DND-41 (cell line): ENCODE measurements around the gene ZNF76.

Source experiments
- ATAC-seq: fragments of 200-7000 bp; cut with Tn5 transposase; 3 replicates; pipeline ENCODE4 v1.9.1; 2021; ENCODE audit warnings: low read depth; ENCODE audit not compliant: insufficient read depth
- DNase-seq: peaks from one replicate; pipeline ENCODE4 v3.0.0-alpha.2; 2020
- H2AFZ ChIP-seq: 2 replicates; pipeline ENCODE4 v1.6.0; 2012; ENCODE audit warnings: low read depth, low read length
- H3K27ac ChIP-seq: 2 replicates; pipeline ENCODE4 v1.5.1; 2012; ENCODE audit warnings: low read length, inconsistent platforms
- H3K27me3 ChIP-seq: fragments of 200-600 bp; sonication (generic); 2 replicates; pipeline ENCODE4 v1.6.0; 2012; ENCODE audit warnings: low read length, mild to moderate bottlenecking, inconsistent platforms; ENCODE audit not compliant: insufficient read depth, poor library complexity
- H3K36me3 ChIP-seq: 2 replicates; pipeline ENCODE4 v1.5.1; 2012; ENCODE audit warnings: low read length, inconsistent platforms; ENCODE audit not compliant: insufficient read depth
- H3K4me1 ChIP-seq: 2 replicates; pipeline ENCODE4 v1.5.1; 2012; ENCODE audit warnings: mild to moderate bottlenecking, low read length; ENCODE audit not compliant: insufficient read depth
- H3K4me2 ChIP-seq: 2 replicates; pipeline ENCODE4 v1.6.0; 2012; ENCODE audit warnings: mild to moderate bottlenecking, moderate library complexity, low read length, inconsistent platforms; ENCODE audit not compliant: insufficient read depth
- H3K4me3 ChIP-seq, 2 experiments: fragments of 200-600 bp in 1 of 2; shearing (Covaris generic) in 1 of 2; 2 replicates each; pipeline ENCODE4 v1.5.1; 2012 to 2016; ENCODE audit warnings: inconsistent platforms in 2 of 2, low read length in 2 of 2, mild to moderate bottlenecking in 2 of 2, low read depth in 1 of 2, moderate library complexity in 1 of 2
- H3K79me2 ChIP-seq: 2 replicates; pipeline ENCODE4 v1.6.0; 2012; ENCODE audit warnings: low read length, inconsistent platforms; ENCODE audit not compliant: insufficient read depth
- H3K9ac ChIP-seq: 2 replicates; pipeline ENCODE4 v1.6.0; 2012; ENCODE audit warnings: low read depth, mild to moderate bottlenecking, inconsistent platforms, low read length, moderate library complexity
- H3K9me3 ChIP-seq: 2 replicates; pipeline ENCODE4 v1.5.1; 2012; ENCODE audit warnings: low read length, moderate library complexity, mild to moderate bottlenecking, inconsistent platforms; ENCODE audit not compliant: insufficient read depth, severe bottlenecking
- H4K20me1 ChIP-seq: 2 replicates; pipeline ENCODE4 v1.6.0; 2012; ENCODE audit warnings: low read length; ENCODE audit not compliant: insufficient read depth
- CTCF ChIP-seq: IDR thresholded peaks from 2 replicates; pipeline ENCODE4 v1.5.1; 2012; ENCODE audit warnings: borderline replicate concordance, low read length, moderate library complexity, mild to moderate bottlenecking; ENCODE audit not compliant: poor library complexity, severe bottlenecking; ENCODE audit errors: extremely low read depth
- EZH2 ChIP-seq: IDR thresholded peaks from 3 replicates; pipeline ENCODE4 v1.6.1; 2012; ENCODE audit warnings: borderline replicate concordance, low read depth, mild to moderate bottlenecking, moderate library complexity, low read length, inconsistent platforms; ENCODE audit not compliant: severe bottlenecking

ZNF76 gene

DNA sequence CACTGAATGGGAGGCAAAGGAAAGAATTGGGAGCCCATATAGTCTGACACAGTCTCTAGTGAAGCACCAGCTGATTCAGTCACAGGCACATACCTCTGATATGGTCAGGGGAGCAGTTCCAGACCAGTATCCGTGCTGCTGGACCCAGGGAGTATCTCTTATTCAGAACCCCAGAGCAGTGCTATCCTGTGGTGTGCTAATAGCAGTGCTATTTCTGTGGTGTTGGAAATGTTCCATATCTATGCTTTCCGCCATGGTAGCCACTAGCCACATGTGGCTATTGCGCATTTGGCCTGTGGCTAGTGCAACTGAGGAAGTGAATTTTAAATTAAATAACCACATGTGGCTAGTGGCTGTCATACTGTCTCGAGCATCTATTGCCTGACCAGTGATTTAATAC is 34.8 kb upstream of the ZNF76 start:
- H3K9ac ChIP-seq = no peak overlapping the region
- no peaks in the 10 kb centered on the region for H3K79me2 ChIP-seq
- H3K4me3 ChIP-seq = no peak overlapping the region
- peaks cover 6% of the 10 kb centered on the region for H4K20me1 ChIP-seq
- no peak overlapping the region for H3K4me2 ChIP-seq
- DNase-seq = no peak
- ATAC-seq = no peak; the same call in 2 of the 3 replicates
- H3K36me3 ChIP-seq = peaks cover 3% of the 10 kb centered on the region; the same call in 1 of the 2 replicates
- H2AFZ ChIP-seq = no peak overlapping the region
- H3K27ac ChIP-seq = no peak overlapping the region
- no peaks in the 10 kb centered on the region for H3K27me3 ChIP-seq
- TF ChIP-seq CTCF = no peak
- TF ChIP-seq EZH2 = no peak
- no peaks in the 10 kb centered on the region for H3K4me1 ChIP-seq
- no peaks in the 10 kb centered on the region for H3K9me3 ChIP-seq

DNA sequence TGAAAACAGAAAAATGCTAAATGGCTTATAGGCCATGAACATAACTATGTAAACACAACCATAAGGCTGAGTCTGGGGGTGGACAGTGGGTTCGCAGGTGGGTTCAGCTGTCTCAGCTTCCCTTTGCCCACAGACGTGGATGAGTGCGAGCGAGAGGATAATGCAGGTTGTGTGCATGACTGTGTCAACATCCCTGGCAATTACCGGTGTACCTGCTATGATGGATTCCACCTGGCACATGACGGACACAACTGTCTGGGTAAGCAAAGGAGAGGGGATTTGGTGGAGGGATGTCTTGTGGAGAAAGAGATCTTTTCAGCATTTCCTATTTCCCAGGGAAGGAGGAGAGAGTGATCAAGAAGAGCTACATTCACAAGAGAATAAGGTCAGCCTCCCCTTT is 31.1 kb upstream of the ZNF76 start:
- Histone ChIP-seq H3K9me3 (no peaks in the 10 kb centered on the region), H3K9ac (no peak overlapping the region), H3K4me1 (no peaks in the 10 kb centered on the region), H3K27ac (no peak overlapping the region), H3K79me2 (no peaks in the 10 kb centered on the region), H4K20me1 (peaks cover 16% of the 10 kb centered on the region), H3K36me3 (no peaks in the 10 kb centered on the region), H3K4me2 (no peak overlapping the region), H2AFZ (no peak overlapping the region), H3K4me3 (no peak overlapping the region), H3K27me3 (no peaks in the 10 kb centered on the region)
- no peak for ATAC-seq
- TF ChIP-seq CTCF (no peak), EZH2 (no peak)
- no peak for DNase-seq

DNA sequence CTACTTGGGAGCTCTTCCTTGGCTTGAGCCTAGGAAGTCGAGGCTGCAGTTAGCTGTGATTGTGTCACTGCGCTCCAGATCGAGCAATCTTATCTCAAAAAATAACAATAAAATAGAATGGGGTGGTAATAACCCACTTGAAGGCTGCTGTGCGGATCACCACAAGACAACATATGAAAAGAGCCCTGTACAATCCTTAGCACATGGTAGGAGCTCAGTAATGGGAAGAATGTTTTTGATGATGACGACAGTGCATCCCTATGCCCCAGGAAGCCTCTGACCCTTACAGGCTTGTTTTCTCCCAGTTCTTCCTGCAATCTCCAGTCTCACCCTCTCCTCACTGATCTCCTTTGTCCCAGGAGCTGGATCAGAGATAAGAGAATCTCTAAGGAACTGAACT is 30.2 kb upstream of the ZNF76 start:
- H2AFZ ChIP-seq = no peak overlapping the region
- H3K4me3 ChIP-seq = no peak overlapping the region
- DNase-seq = no peak
- no peaks in the 10 kb centered on the region for H3K79me2 ChIP-seq
- ATAC-seq = no peak
- TF ChIP-seq CTCF (no peak), EZH2 (no peak)
- H3K36me3 ChIP-seq = no peaks in the 10 kb centered on the region
- H4K20me1 ChIP-seq = peaks cover 18% of the 10 kb centered on the region
- H3K4me2 ChIP-seq = no peak overlapping the region
- H3K4me1 ChIP-seq = no peaks in the 10 kb centered on the region
- no peaks in the 10 kb centered on the region for H3K27me3 ChIP-seq
- H3K9ac ChIP-seq = no peak overlapping the region
- no peak overlapping the region for H3K27ac ChIP-seq
- H3K9me3 ChIP-seq = no peaks in the 10 kb centered on the region

DNA sequence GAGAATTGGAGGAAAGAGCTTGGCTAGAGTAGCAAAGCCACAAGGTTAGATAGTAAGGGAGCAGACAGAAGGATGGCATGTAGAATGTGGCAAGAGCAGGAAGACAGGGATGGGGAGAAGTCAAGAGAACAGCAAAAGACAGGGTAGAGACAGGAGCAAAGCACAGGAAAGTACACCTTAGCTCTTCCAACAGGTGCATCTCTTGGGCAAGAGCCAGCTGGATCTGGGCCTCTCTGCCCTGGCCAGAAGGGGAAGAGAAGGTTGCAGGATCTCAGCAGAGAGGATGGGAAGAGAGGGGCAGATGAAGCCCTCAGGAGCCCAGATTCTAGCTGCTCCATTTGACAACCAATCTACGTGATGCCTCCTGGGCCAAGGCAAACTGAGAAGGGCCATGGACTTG is 29.0 kb upstream of the ZNF76 start:
- H3K4me1 ChIP-seq = no peaks in the 10 kb centered on the region

More for the DNA sequence above, 29.0 kb upstream of the ZNF76 start:
- Histone ChIP-seq H3K9me3 (no peaks in the 10 kb centered on the region), H3K4me2 (no peak overlapping the region), H3K4me3 (no peak overlapping the region), H3K27me3 (no peaks in the 10 kb centered on the region), H3K27ac (no peak overlapping the region), H4K20me1 (peaks cover 18% of the 10 kb centered on the region), H2AFZ (no peak overlapping the region), H3K36me3 (no peaks in the 10 kb centered on the region), H3K9ac (no peak overlapping the region), H3K79me2 (no peaks in the 10 kb centered on the region)
- no peak for DNase-seq
- ATAC-seq = no peak
- TF ChIP-seq EZH2 = no peak
- no peak for TF ChIP-seq CTCF
